NCI-H82 (cell line): ENCODE measurements around the gene GAGE12F.
"Not testable (repeated sequence)": the region's sequence is repeated elsewhere in the genome, so short reads cannot be mapped to it uniquely, and the experiment has no call there.

Experiments used
- DNase-seq: peaks from one replicate; lab custom pipeline; 2025; lab: John Stamatoyannopoulos, UW

GAGE12F gene, protein sequence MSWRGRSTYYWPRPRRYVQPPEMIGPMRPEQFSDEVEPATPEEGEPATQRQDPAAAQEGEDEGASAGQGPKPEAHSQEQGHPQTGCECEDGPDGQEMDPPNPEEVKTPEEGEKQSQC

DNA sequence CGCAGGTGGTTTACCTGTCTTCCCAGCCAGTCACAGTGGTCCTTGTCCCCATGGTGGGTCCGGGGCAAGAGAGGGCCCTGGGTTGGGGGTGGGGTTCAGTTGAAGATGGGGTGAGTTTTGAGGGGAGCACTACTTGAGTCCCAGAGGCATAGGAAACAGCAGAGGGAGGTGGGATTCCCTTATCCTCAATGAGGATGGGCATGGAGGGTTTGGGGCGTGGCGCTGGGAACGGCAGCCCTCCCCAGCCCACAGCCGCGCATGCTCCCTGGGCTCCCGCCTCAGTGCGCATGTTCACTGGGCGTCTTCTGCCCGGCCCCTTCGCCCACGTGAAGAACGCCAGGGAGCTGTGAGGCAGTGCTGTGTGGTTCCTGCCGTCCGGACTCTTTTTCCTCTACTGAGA, at the start of gene GAGE12F:
Gene GAGE12F, plus strand, starts transcription at position 301 of the 400 bp plus-strand sequence. CDS start 1,155 bp downstream, outside the sequence.
- DNase-seq = not testable (repeated sequence)

DNA sequence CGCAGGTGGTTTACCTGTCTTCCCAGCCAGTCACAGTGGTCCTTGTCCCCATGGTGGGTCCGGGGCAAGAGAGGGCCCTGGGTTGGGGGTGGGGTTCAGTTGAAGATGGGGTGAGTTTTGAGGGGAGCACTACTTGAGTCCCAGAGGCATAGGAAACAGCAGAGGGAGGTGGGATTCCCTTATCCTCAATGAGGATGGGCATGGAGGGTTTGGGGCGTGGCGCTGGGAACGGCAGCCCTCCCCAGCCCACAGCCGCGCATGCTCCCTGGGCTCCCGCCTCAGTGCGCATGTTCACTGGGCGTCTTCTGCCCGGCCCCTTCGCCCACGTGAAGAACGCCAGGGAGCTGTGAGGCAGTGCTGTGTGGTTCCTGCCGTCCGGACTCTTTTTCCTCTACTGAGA, 28.8 kb upstream of the GAGE12F start, which contains the start of gene GAGE12C:
Gene GAGE12C, plus strand, starts transcription at position 301 of the 400 bp plus-strand sequence. CDS start 1,155 bp downstream, outside the sequence.
- DNase-seq = not testable (repeated sequence)

DNA sequence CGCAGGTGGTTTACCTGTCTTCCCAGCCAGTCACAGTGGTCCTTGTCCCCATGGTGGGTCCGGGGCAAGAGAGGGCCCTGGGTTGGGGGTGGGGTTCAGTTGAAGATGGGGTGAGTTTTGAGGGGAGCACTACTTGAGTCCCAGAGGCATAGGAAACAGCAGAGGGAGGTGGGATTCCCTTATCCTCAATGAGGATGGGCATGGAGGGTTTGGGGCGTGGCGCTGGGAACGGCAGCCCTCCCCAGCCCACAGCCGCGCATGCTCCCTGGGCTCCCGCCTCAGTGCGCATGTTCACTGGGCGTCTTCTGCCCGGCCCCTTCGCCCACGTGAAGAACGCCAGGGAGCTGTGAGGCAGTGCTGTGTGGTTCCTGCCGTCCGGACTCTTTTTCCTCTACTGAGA, 19.2 kb upstream of the GAGE12F start, which contains the start of gene GAGE12D:
Gene GAGE12D, plus strand, starts transcription at position 301 of the 400 bp plus-strand sequence. CDS start 1,155 bp downstream, outside the sequence.
- not testable (repeated sequence) for DNase-seq

DNA sequence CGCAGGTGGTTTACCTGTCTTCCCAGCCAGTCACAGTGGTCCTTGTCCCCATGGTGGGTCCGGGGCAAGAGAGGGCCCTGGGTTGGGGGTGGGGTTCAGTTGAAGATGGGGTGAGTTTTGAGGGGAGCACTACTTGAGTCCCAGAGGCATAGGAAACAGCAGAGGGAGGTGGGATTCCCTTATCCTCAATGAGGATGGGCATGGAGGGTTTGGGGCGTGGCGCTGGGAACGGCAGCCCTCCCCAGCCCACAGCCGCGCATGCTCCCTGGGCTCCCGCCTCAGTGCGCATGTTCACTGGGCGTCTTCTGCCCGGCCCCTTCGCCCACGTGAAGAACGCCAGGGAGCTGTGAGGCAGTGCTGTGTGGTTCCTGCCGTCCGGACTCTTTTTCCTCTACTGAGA, 9.7 kb upstream of the GAGE12F start, which contains the start of gene GAGE12E:
Gene GAGE12E, plus strand, starts transcription at position 301 of the 400 bp plus-strand sequence. CDS start 1,155 bp downstream, outside the sequence.
- DNase-seq = not testable (repeated sequence)

DNA sequence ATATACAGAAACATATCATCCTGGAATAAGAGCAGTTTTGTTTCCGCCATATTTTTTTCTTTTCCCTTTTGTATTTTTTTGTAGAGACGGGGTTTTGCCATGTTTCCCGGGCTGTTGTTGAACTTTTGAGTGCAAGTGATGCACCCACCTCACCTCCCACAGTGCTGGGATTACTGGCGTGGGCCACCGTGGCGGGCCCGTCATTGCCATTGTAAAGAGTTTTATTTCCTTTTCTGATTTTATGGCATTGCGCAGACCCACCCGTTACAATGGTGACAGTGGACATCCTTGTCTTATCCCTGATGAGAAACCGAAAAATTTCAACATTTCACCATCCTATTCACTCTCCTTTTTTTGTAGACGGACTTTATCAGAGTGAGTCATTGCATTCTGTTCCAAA, 8.1 kb downstream of the GAGE12F start:
- DNase-seq = not testable (repeated sequence)

DNA sequence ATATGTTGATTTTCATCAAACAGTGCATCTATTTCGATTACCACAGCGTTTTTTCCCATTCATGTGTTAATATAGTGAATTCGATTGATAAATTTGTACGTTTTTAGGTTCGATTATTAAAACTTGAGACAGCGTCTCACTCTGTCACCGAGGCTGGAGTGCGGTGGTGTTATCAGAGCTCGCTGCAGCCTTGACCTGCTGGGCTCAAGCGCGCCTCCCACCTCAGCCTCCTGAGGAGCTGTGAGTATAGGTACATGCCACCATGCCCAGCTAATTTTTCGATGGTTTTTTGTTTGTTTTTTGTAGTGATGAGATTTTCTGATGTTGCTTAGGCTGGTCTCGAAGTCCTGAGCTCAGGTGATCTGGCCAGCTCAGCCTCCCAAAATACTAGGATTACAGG, 8.5 kb downstream of the GAGE12F start:
- not testable (repeated sequence) for DNase-seq

DNA sequence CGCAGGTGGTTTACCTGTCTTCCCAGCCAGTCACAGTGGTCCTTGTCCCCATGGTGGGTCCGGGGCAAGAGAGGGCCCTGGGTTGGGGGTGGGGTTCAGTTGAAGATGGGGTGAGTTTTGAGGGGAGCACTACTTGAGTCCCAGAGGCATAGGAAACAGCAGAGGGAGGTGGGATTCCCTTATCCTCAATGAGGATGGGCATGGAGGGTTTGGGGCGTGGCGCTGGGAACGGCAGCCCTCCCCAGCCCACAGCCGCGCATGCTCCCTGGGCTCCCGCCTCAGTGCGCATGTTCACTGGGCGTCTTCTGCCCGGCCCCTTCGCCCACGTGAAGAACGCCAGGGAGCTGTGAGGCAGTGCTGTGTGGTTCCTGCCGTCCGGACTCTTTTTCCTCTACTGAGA, 9.5 kb downstream of the GAGE12F start, which contains the start of gene GAGE12G:
Gene GAGE12G, plus strand, starts transcription at position 301 of the 400 bp plus-strand sequence. CDS start 1,155 bp downstream, outside the sequence.
- not testable (repeated sequence) for DNase-seq

DNA sequence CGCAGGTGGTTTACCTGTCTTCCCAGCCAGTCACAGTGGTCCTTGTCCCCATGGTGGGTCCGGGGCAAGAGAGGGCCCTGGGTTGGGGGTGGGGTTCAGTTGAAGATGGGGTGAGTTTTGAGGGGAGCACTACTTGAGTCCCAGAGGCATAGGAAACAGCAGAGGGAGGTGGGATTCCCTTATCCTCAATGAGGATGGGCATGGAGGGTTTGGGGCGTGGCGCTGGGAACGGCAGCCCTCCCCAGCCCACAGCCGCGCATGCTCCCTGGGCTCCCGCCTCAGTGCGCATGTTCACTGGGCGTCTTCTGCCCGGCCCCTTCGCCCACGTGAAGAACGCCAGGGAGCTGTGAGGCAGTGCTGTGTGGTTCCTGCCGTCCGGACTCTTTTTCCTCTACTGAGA, 19.0 kb downstream of the GAGE12F start, which contains the start of gene GAGE12H:
Gene GAGE12H, plus strand, starts transcription at position 301 of the 400 bp plus-strand sequence. CDS start 1,155 bp downstream, outside the sequence.
- not testable (repeated sequence) for DNase-seq

DNA sequence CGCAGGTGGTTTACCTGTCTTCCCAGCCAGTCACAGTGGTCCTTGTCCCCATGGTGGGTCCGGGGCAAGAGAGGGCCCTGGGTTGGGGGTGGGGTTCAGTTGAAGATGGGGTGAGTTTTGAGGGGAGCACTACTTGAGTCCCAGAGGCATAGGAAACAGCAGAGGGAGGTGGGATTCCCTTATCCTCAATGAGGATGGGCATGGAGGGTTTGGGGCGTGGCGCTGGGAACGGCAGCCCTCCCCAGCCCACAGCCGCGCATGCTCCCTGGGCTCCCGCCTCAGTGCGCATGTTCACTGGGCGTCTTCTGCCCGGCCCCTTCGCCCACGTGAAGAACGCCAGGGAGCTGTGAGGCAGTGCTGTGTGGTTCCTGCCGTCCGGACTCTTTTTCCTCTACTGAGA, 28.6 kb downstream of the GAGE12F start, which contains the start of gene GAGE2A:
Gene GAGE2A, plus strand, starts transcription at position 301 of the 400 bp plus-strand sequence. CDS start 1,155 bp downstream, outside the sequence.
- DNase-seq = not testable (repeated sequence)

DNA sequence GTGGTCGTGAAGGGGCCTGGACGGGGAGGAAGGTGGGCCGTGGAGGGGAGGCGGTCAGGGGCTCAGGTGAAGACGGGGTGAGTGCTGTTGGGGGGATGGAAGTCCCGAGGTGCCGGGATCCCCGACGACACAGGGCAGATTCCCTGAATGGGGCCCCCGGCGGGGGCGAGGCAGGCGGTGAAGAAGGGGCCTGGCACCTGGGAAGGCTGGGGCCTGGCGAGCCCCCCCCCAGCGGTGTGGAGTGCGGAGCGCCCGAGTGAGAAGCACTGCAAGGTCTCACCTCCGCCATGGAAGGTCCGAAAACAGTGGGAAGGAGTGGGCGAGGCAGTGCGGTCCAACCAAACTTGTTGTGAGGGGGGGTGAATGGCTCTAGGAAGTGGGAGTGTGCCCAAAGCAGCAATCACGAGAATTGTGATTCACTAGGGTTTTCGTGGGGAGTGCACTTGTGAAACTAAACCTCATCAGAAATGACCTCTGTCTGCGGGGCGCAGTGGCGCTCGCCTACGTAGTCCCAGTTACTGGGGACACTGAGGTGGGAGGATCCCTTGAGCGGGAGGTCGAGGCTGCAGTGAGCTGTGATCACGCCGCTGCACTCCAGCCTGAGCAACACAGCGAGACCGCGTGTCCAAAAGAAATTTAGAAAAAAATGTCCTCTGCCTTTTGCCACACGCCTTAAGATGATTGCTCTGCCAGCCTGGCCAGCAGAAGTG, 29.3 kb downstream of the GAGE12F start:
- DNase-seq = not testable (repeated sequence)

DNA sequence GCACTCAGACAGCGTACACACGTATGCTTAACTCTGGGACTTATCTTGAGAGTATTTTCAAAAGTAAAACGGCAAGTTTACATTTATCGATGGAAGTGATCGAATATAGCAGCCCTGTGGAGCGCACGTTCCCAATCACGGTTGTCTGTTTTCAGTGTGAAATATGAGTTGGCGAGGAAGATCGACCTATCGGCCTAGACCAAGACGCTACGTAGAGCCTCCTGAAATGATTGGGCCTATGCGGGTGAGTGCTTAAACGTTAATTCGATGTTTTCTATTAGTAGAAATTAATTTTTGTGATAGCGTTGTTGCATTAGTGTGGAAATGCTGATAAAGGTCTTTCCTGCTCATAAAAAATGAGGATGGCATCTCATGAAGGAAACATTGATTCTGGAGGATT, 29.8 kb downstream of the GAGE12F start:
- DNase-seq = not testable (repeated sequence)

DNA sequence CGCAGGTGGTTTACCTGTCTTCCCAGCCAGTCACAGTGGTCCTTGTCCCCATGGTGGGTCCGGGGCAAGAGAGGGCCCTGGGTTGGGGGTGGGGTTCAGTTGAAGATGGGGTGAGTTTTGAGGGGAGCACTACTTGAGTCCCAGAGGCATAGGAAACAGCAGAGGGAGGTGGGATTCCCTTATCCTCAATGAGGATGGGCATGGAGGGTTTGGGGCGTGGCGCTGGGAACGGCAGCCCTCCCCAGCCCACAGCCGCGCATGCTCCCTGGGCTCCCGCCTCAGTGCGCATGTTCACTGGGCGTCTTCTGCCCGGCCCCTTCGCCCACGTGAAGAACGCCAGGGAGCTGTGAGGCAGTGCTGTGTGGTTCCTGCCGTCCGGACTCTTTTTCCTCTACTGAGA, 38.1 kb downstream of the GAGE12F start, which contains the start of gene GAGE1:
Gene GAGE1, plus strand, starts transcription at position 301 of the 400 bp plus-strand sequence. CDS start 1,155 bp downstream, outside the sequence.
- not testable (repeated sequence) for DNase-seq

DNA sequence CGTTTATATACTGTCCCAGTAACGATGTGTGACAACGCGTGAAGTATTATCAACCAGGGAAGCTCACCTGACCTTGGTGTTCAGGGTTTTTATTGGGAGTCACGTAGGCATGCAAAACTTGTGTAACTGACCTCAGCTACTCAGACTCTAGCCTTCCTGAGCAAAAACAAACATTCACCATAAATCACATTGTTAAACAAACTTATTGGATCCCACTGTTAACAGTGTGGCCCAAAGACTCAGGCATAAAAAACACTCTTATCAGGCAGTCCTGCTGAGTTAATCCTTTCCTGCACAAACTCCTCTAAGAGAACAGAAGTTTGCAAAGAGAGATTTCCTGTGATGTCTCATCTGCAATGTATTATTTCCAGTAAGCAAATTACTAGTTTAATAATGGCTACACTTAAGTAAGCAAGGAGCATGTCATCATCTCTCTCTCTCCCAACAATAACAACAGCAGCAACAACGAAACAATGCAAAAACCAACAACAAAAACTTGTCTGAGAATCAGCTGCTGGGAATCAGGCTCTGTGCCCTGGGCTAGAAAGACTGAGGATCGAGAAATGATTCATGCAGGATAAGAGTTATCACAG, 50.2 kb downstream of the GAGE12F start:
- DNase-seq = no peak
